ENCODE results near the gene RPL4.
"Not testable (repeated sequence)": the region's sequence is repeated elsewhere in the genome, so short reads cannot be mapped to it uniquely, and the experiment has no call there.

Gene RPL4

GRCh38 chr15:66476535-66476934 is 28.1 kb downstream of the RPL4 start:
- Histone ChIP-seq H3K4me1 (ENCODE audit: control insufficient read depth, insufficient read depth, low read length, poor library complexity, severe bottlenecking) (peaks cover 1% of the 10 kb centered on the region), H3K36me3 (ENCODE audit: control insufficient read depth, insufficient read depth, low read length) (peaks cover 7% of the 10 kb centered on the region), H3K4me3 (ENCODE audit: insufficient read depth, low read depth, low read length, poor library complexity, severe bottlenecking) (no peak overlapping the region), H3K27me3 (replicated peaks; ENCODE audit: control insufficient read depth, insufficient read depth, low read length, poor library complexity, severe bottlenecking) (no peaks in the 10 kb centered on the region), H3K27ac (ENCODE audit: insufficient read depth, low read length, poor library complexity, severe bottlenecking) (no peak overlapping the region), H3K9me3 (ENCODE audit: control insufficient read depth, low read length) (no peaks in the 10 kb centered on the region)
- DNase-seq = no peak

GRCh38 chr15:66474963-66475362 is 29.7 kb downstream of the RPL4 start:
- Histone ChIP-seq H3K27ac (ENCODE audit: insufficient read depth, low read length, poor library complexity, severe bottlenecking) (no peak overlapping the region), H3K4me3 (ENCODE audit: insufficient read depth, low read depth, low read length, poor library complexity, severe bottlenecking) (no peak overlapping the region), H3K4me1 (ENCODE audit: control insufficient read depth, insufficient read depth, low read length, poor library complexity, severe bottlenecking) (peaks cover 11% of the 10 kb centered on the region), H3K27me3 (replicated peaks; ENCODE audit: control insufficient read depth, insufficient read depth, low read length, poor library complexity, severe bottlenecking) (no peaks in the 10 kb centered on the region), H3K36me3 (ENCODE audit: control insufficient read depth, insufficient read depth, low read length) (no peaks in the 10 kb centered on the region), H3K9me3 (ENCODE audit: control insufficient read depth, low read length) (no peaks in the 10 kb centered on the region)
- DNase-seq = no peak

- no peak for DNase-seq
- Histone ChIP-seq H3K27me3 (replicated peaks; ENCODE audit: control insufficient read depth, insufficient read depth, low read length, poor library complexity, severe bottlenecking) (no peaks in the 10 kb centered on the region), H3K27ac (ENCODE audit: insufficient read depth, low read length, poor library complexity, severe bottlenecking) (no peak overlapping the region), H3K4me1 (ENCODE audit: control insufficient read depth, insufficient read depth, low read length, poor library complexity, severe bottlenecking) (peaks cover 11% of the 10 kb centered on the region), H3K36me3 (ENCODE audit: control insufficient read depth, insufficient read depth, low read length) (no peaks in the 10 kb centered on the region), H3K4me3 (ENCODE audit: insufficient read depth, low read depth, low read length, poor library complexity, severe bottlenecking) (no peak overlapping the region), H3K9me3 (ENCODE audit: control insufficient read depth, low read length) (no peaks in the 10 kb centered on the region)
These were observed 30.5 kb downstream of the RPL4 start for GRCh38 chr15:66474135-66474534.

GRCh38 chr15:66472176-66472999 is 32.3 kb downstream of the RPL4 start:
- H3K4me3 ChIP-seq (ENCODE audit: insufficient read depth, low read depth, low read length, poor library complexity, severe bottlenecking) = no peak overlapping the region
- H3K9me3 ChIP-seq (ENCODE audit: control insufficient read depth, low read length) = no peaks in the 10 kb centered on the region
- peak; percentile 2 to 17 (median 11) for DNase-seq
- no peaks in the 10 kb centered on the region for H3K27me3 ChIP-seq (replicated peaks; ENCODE audit: control insufficient read depth, insufficient read depth, low read length, poor library complexity, severe bottlenecking)
- H3K36me3 ChIP-seq (ENCODE audit: control insufficient read depth, insufficient read depth, low read length) = no peaks in the 10 kb centered on the region
- peaks cover 11% of the 10 kb centered on the region for H3K4me1 ChIP-seq (ENCODE audit: control insufficient read depth, insufficient read depth, low read length, poor library complexity, severe bottlenecking)
- H3K27ac ChIP-seq (ENCODE audit: insufficient read depth, low read length, poor library complexity, severe bottlenecking) = peak overlapping the region; percentile 34

GRCh38 chr15:66470825-66471224 is 33.8 kb downstream of the RPL4 start:
- H3K27me3 ChIP-seq (replicated peaks; ENCODE audit: control insufficient read depth, insufficient read depth, low read length, poor library complexity, severe bottlenecking); H3K36me3 ChIP-seq (ENCODE audit: control insufficient read depth, insufficient read depth, low read length): not testable (repeated sequence)

GRCh38 chr15:66467162-66468040 is 37.3 kb downstream of the RPL4 start:
- not testable (repeated sequence) for DNase-seq; H3K36me3 ChIP-seq (ENCODE audit: control insufficient read depth, insufficient read depth, low read length); H3K27me3 ChIP-seq (replicated peaks; ENCODE audit: control insufficient read depth, insufficient read depth, low read length, poor library complexity, severe bottlenecking); H3K27ac ChIP-seq (ENCODE audit: insufficient read depth, low read length, poor library complexity, severe bottlenecking); H3K9me3 ChIP-seq (ENCODE audit: control insufficient read depth, low read length); H3K4me3 ChIP-seq (ENCODE audit: insufficient read depth, low read depth, low read length, poor library complexity, severe bottlenecking)
- peaks cover 11% of the 10 kb centered on the region for H3K4me1 ChIP-seq (ENCODE audit: control insufficient read depth, insufficient read depth, low read length, poor library complexity, severe bottlenecking)

More at GRCh38 chr15:66470825-66471224, 33.8 kb downstream of the RPL4 start:
- peaks cover 11% of the 10 kb centered on the region for H3K4me1 ChIP-seq (ENCODE audit: control insufficient read depth, insufficient read depth, low read length, poor library complexity, severe bottlenecking)
- not testable (repeated sequence) for DNase-seq; H3K27ac ChIP-seq (ENCODE audit: insufficient read depth, low read length, poor library complexity, severe bottlenecking); H3K9me3 ChIP-seq (ENCODE audit: control insufficient read depth, low read length); H3K4me3 ChIP-seq (ENCODE audit: insufficient read depth, low read depth, low read length, poor library complexity, severe bottlenecking)

GRCh38 chr15:66465294-66465693 is 39.4 kb downstream of the RPL4 start:
- not testable (repeated sequence) for H3K4me3 ChIP-seq (ENCODE audit: insufficient read depth, low read depth, low read length, poor library complexity, severe bottlenecking); H3K27ac ChIP-seq (ENCODE audit: insufficient read depth, low read length, poor library complexity, severe bottlenecking); H3K9me3 ChIP-seq (ENCODE audit: control insufficient read depth, low read length); H3K36me3 ChIP-seq (ENCODE audit: control insufficient read depth, insufficient read depth, low read length); H3K27me3 ChIP-seq (replicated peaks; ENCODE audit: control insufficient read depth, insufficient read depth, low read length, poor library complexity, severe bottlenecking); DNase-seq; H3K4me1 ChIP-seq (ENCODE audit: control insufficient read depth, insufficient read depth, low read length, poor library complexity, severe bottlenecking)

- no peaks in the 10 kb centered on the region for H3K36me3 ChIP-seq (ENCODE audit: control insufficient read depth, insufficient read depth, low read length)
- H3K4me3 ChIP-seq (ENCODE audit: insufficient read depth, low read depth, low read length, poor library complexity, severe bottlenecking) = no peak overlapping the region
- H3K27me3 ChIP-seq (replicated peaks; ENCODE audit: control insufficient read depth, insufficient read depth, low read length, poor library complexity, severe bottlenecking) = no peaks in the 10 kb centered on the region
- DNase-seq = no peak
- no peaks in the 10 kb centered on the region for H3K4me1 ChIP-seq (ENCODE audit: control insufficient read depth, insufficient read depth, low read length, poor library complexity, severe bottlenecking)
- no peaks in the 10 kb centered on the region for H3K9me3 ChIP-seq (ENCODE audit: control insufficient read depth, low read length)
- H3K27ac ChIP-seq (ENCODE audit: insufficient read depth, low read length, poor library complexity, severe bottlenecking) = no peak overlapping the region
These were observed 42.0 kb downstream of the RPL4 start for GRCh38 chr15:66462627-66463026.

GRCh38 chr15:66461917-66462316 is 42.7 kb downstream of the RPL4 start:
- Histone ChIP-seq H3K36me3 (ENCODE audit: control insufficient read depth, insufficient read depth, low read length) (no peaks in the 10 kb centered on the region), H3K27me3 (replicated peaks; ENCODE audit: control insufficient read depth, insufficient read depth, low read length, poor library complexity, severe bottlenecking) (no peaks in the 10 kb centered on the region), H3K4me1 (ENCODE audit: control insufficient read depth, insufficient read depth, low read length, poor library complexity, severe bottlenecking) (no peaks in the 10 kb centered on the region), H3K9me3 (ENCODE audit: control insufficient read depth, low read length) (no peaks in the 10 kb centered on the region), H3K27ac (ENCODE audit: insufficient read depth, low read length, poor library complexity, severe bottlenecking) (no peak overlapping the region), H3K4me3 (ENCODE audit: insufficient read depth, low read depth, low read length, poor library complexity, severe bottlenecking) (no peak overlapping the region)
- DNase-seq = no peak

- not testable (repeated sequence) for H3K27ac ChIP-seq (ENCODE audit: insufficient read depth, low read length, poor library complexity, severe bottlenecking); H3K9me3 ChIP-seq (ENCODE audit: control insufficient read depth, low read length); H3K4me3 ChIP-seq (ENCODE audit: insufficient read depth, low read depth, low read length, poor library complexity, severe bottlenecking); DNase-seq; H3K4me1 ChIP-seq (ENCODE audit: control insufficient read depth, insufficient read depth, low read length, poor library complexity, severe bottlenecking); H3K36me3 ChIP-seq (ENCODE audit: control insufficient read depth, insufficient read depth, low read length); H3K27me3 ChIP-seq (replicated peaks; ENCODE audit: control insufficient read depth, insufficient read depth, low read length, poor library complexity, severe bottlenecking)
These were observed 43.4 kb downstream of the RPL4 start for GRCh38 chr15:66461294-66461693.
